PC-9 (cell line): ENCODE data around the gene CD1C. TPM values are rescaled to one million over a fixed set of nuclear protein-coding genes. Genes with fewer than 3 reads are reported as not detected.
"Not testable (repeated sequence)": the region's sequence is repeated elsewhere in the genome, so short reads cannot be mapped to it uniquely, and the experiment has no call there.

ENCODE experiments used
- BruUV-seq: library from RNA; stranded (reverse); fragments of 400-500 nt; replicated peaks from 2 replicates; lab custom pipeline; 2021; lab: Mats Ljungman, UMichigan
- CTCF ChIA-PET: fragments of 300-600 bp; sonication (Branson Sonifier 250); formaldehyde crosslinking; loops from one replicate; lab custom pipeline; 2022; ENCODE audit warnings: antibody characterized with exemption; lab: Charles Lee
- POLR2A ChIA-PET: fragments of 300-600 bp; sonication (Branson Sonifier 250); formaldehyde crosslinking; loops from one replicate; lab custom pipeline; 2022; ENCODE audit warnings: antibody characterized with exemption; ENCODE audit not compliant: unreplicated experiment; lab: Charles Lee
- DNase-seq, 2 experiments: peaks; one replicate each; pipeline versions ENCODE4 v3.0.0 to v3.0.0-alpha.2; 2015 to 2022; ENCODE audit warnings: mixed read lengths in 1 of 2
- H2AFZ ChIP-seq: fragments of 200-600 bp; sonication (generic); 2 replicates; pipeline ENCODE4 v1.8.1; 2017; ENCODE audit warnings: antibody characterized with exemption
- H3F3A ChIP-seq: fragments of 200-600 bp; sonication (generic); 2 replicates; pipeline ENCODE4 v1.8.1; 2017; ENCODE audit warnings: antibody characterized with exemption, mild to moderate bottlenecking, low read depth; ENCODE audit not compliant: insufficient read depth
- H3K27ac ChIP-seq: fragments of 200-600 bp; sonication (generic); 2 replicates; pipeline ENCODE4 v1.6.1; 2016; ENCODE audit warnings: mixed run types
- H3K27me3 ChIP-seq: fragments of 200-600 bp; sonication (generic); 2 replicates; pipeline ENCODE4 v1.6.1; 2016; ENCODE audit warnings: low read depth, mixed run types; ENCODE audit not compliant: insufficient read depth
- H3K36me3 ChIP-seq: fragments of 200-600 bp; sonication (generic); 2 replicates; pipeline ENCODE4 v1.6.1; 2016; ENCODE audit warnings: low read depth, mixed run types
- H3K4me1 ChIP-seq: fragments of 200-600 bp; sonication (generic); replicated peaks from 2 replicates; pipeline ENCODE4 v1.6.1; 2016; ENCODE audit warnings: mixed run types; ENCODE audit not compliant: insufficient read depth
- H3K4me2 ChIP-seq: fragments of 200-600 bp; sonication (generic); 2 replicates; pipeline ENCODE4 v1.6.1; 2017; ENCODE audit warnings: mixed run types
- H3K4me3 ChIP-seq: fragments of 200-600 bp; sonication (generic); 2 replicates; pipeline ENCODE4 v1.6.1; 2016; ENCODE audit warnings: mixed run types
- H3K79me2 ChIP-seq: fragments of 200-600 bp; sonication (generic); 2 replicates; pipeline ENCODE4 v1.6.1; 2017; ENCODE audit warnings: low read depth, mixed run types
- H3K9me2 ChIP-seq: fragments of 200-600 bp; sonication (generic); 2 replicates; pipeline ENCODE4 v1.8.1; 2017; ENCODE audit warnings: mild to moderate bottlenecking; ENCODE audit not compliant: insufficient read depth
- H3K9me3 ChIP-seq: fragments of 200-600 bp; sonication (generic); 2 replicates; pipeline ENCODE4 v1.8.1; 2016; ENCODE audit warnings: low read depth; ENCODE audit not compliant: insufficient read depth
- H4K20me1 ChIP-seq: fragments of 200-600 bp; sonication (generic); 2 replicates; pipeline ENCODE4 v1.8.1; 2017; ENCODE audit not compliant: insufficient read depth
- EZH2 ChIP-seq: fragments of 200-600 bp; sonication (generic); IDR thresholded peaks from 2 replicates; pipeline ENCODE4 v1.8.0; 2017; ENCODE audit warnings: antibody characterized with exemption, low read depth
- intact Hi-C: fragments of 100-400 bp; cut with micrococcal nuclease; formaldehyde crosslinking; loops from one replicate; pipeline ENCODE4 v1.10.0; 2022; ENCODE audit not compliant: unreplicated experiment
- total RNA-seq: library from RNA; stranded (reverse); gene quantifications from 2 replicates; pipeline ENCODE4 v1.2.3, GENCODE V29; 2021
- TF ChIP-seq, protein P1 (sequence below): fragments of 200-600 bp; sonication (generic); conservative IDR thresholded peaks from 2 replicates; pipeline ENCODE4 v1.6.1; 2017; ENCODE audit warnings: mixed run types, antibody characterized with exemption, mild to moderate bottlenecking, moderate library complexity

Gene CD1C
- total RNA-seq, 1 experiment from 2014 or later: not detected

DNA sequence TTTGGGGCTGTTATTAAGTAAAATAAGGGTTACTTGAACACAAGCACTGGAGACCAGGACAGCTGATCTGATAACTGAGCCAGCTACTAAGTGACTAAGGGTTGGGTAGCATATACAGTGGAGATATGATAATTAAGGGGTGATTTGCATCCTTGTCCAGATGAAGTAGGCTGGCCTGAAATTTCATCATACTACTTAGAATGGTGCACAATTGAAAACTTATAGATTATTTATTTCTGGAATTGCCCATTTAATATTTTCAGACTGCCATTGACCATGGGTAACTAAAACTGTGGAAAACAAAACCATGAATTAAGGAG lies 45.5 kb downstream of the CD1C start:
- H3K27ac ChIP-seq: no peak overlapping the region
- H3K36me3 ChIP-seq: no peaks in the 10 kb centered on the region
- DNase-seq: no peak
- no peak overlapping the region for H3K4me3 ChIP-seq
- H3F3A ChIP-seq: no peaks in the 10 kb centered on the region
- H3K79me2 ChIP-seq: no peaks in the 10 kb centered on the region
- intact Hi-C loops: no loop called here
- ChIA-PET POLR2A (no interaction called here), CTCF (no interaction called here)
- no peaks in the 10 kb centered on the region for H4K20me1 ChIP-seq
- TF ChIP-seq, protein P1, sequence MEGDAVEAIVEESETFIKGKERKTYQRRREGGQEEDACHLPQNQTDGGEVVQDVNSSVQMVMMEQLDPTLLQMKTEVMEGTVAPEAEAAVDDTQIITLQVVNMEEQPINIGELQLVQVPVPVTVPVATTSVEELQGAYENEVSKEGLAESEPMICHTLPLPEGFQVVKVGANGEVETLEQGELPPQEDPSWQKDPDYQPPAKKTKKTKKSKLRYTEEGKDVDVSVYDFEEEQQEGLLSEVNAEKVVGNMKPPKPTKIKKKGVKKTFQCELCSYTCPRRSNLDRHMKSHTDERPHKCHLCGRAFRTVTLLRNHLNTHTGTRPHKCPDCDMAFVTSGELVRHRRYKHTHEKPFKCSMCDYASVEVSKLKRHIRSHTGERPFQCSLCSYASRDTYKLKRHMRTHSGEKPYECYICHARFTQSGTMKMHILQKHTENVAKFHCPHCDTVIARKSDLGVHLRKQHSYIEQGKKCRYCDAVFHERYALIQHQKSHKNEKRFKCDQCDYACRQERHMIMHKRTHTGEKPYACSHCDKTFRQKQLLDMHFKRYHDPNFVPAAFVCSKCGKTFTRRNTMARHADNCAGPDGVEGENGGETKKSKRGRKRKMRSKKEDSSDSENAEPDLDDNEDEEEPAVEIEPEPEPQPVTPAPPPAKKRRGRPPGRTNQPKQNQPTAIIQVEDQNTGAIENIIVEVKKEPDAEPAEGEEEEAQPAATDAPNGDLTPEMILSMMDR: no peak
- TF ChIP-seq EZH2: no peak
- H3K9me2 ChIP-seq: no peaks in the 10 kb centered on the region
- H3K27me3 ChIP-seq: no peaks in the 10 kb centered on the region
- no TSS peak for BruUV-seq
- H3K4me2 ChIP-seq: no peak overlapping the region
- H3K9me3 ChIP-seq: no peaks in the 10 kb centered on the region
- no peaks in the 10 kb centered on the region for H3K4me1 ChIP-seq
- no peak overlapping the region for H2AFZ ChIP-seq

GRCh38 chr1:158336413-158336812 lies 46.7 kb downstream of the CD1C start:
- H3K9me2 ChIP-seq, H3K36me3 ChIP-seq, H3K4me3 ChIP-seq, H3K79me2 ChIP-seq, BruUV-seq, H3K27ac ChIP-seq, H4K20me1 ChIP-seq, H3K27me3 ChIP-seq, H3K9me3 ChIP-seq, POLR2A ChIA-PET, H3K4me1 ChIP-seq, intact Hi-C loops, DNase-seq, CTCF ChIA-PET, H3F3A ChIP-seq, H2AFZ ChIP-seq, H3K4me2 ChIP-seq: not testable (repeated sequence)

Other genes starting within 250 kb of the CD1C start
- not detected in 2 replicates for gene CD1D, start 109.0 kb upstream of the CD1C start, total RNA-seq
- gene CD1A, start 35.5 kb upstream of the CD1C start, total RNA-seq: not detected in 2 replicates
- gene CD1B, start 41.6 kb downstream of the CD1C start, total RNA-seq: not detected in 2 replicates
- not detected in 2 replicates for gene CD1E, start 64.0 kb downstream of the CD1C start, total RNA-seq
- not detected in 2 replicates for gene OR10T2, start 109.5 kb downstream of the CD1C start, total RNA-seq
- not detected in 2 replicates for gene OR10K2, start 136.3 kb downstream of the CD1C start, total RNA-seq
- gene OR10K1, start 171.9 kb downstream of the CD1C start, total RNA-seq: not detected in 2 replicates
- gene OR10R2, start 182.3 kb downstream of the CD1C start, total RNA-seq: not detected in 2 replicates